ENCODE results near the gene TSBP1.

DNA sequence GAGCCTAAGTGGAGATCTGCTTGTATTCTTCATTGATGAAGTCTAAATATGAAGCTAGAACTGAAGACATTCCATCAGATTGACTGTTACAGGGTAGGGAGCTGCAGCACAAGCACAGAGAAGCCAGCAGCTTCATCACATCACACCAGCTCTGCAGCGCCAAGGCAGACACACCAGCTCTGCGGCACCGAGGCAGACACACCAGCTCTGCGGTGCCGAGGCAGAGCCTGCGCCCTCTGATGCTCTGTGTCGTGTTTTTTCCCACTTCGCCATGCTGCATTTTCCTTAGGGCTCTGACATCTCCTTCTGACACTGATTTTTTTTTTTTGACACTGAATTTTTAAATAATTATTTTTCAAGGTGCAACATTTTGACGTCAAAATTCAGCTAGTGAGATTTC lies 34.5 kb upstream of the TSBP1 start:
- TF ChIP-seq, protein P1, sequence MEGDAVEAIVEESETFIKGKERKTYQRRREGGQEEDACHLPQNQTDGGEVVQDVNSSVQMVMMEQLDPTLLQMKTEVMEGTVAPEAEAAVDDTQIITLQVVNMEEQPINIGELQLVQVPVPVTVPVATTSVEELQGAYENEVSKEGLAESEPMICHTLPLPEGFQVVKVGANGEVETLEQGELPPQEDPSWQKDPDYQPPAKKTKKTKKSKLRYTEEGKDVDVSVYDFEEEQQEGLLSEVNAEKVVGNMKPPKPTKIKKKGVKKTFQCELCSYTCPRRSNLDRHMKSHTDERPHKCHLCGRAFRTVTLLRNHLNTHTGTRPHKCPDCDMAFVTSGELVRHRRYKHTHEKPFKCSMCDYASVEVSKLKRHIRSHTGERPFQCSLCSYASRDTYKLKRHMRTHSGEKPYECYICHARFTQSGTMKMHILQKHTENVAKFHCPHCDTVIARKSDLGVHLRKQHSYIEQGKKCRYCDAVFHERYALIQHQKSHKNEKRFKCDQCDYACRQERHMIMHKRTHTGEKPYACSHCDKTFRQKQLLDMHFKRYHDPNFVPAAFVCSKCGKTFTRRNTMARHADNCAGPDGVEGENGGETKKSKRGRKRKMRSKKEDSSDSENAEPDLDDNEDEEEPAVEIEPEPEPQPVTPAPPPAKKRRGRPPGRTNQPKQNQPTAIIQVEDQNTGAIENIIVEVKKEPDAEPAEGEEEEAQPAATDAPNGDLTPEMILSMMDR (conservative IDR thresholded peaks at IDR 0.05; ENCODE audit: low read depth, low read length) = no peak
- no peak for TF ChIP-seq EZH2 (IDR thresholded peaks at IDR 0.05; ENCODE audit: borderline replicate concordance, low read depth, low read length, poor library complexity, severe bottlenecking)

Data from A673 (cell line).